Activated naive CD4-positive, alpha-beta T cell treated with anti-CD3 and anti-CD28 coated beads, Interleukin-2, amount 10 ng/mL, durations not matched to agents 7 days and 5 days (primary cell): ENCODE results near the gene MFAP3L.

ENCODE experiments used
- CTCF ChIA-PET: fragments of 350-600 bp; sonication (Branson Sonifier 250); formaldehyde crosslinking; loops from one replicate; lab custom pipeline; 2021; ENCODE audit warnings: antibody characterized with exemption; lab: Charles Lee
- DNase-seq: peaks from one replicate; pipeline ENCODE4 v3.0.0-alpha.2; 2020
- H3K27ac Mint-ChIP-seq: one replicate; pipeline ENCODE4 v1.8.0; 2021; ENCODE audit warnings: mild to moderate bottlenecking, moderate library complexity, mixed read lengths
- H3K27me3 Mint-ChIP-seq: one replicate; pipeline ENCODE4 v1.8.0; 2021; ENCODE audit warnings: mild to moderate bottlenecking, mixed read lengths
- H3K36me3 Mint-ChIP-seq: one replicate; pipeline ENCODE4 v1.8.0; 2021; ENCODE audit warnings: mixed read lengths
- H3K4me1 Mint-ChIP-seq: one replicate; pipeline ENCODE4 v1.8.0; 2021; ENCODE audit warnings: mixed read lengths
- H3K4me3 Mint-ChIP-seq: one replicate; pipeline ENCODE4 v1.8.0; 2021; ENCODE audit warnings: mild to moderate bottlenecking, moderate library complexity, mixed read lengths
- H3K9me3 Mint-ChIP-seq: one replicate; pipeline ENCODE4 v1.8.0; 2021; ENCODE audit warnings: mixed read lengths

The MFAP3L gene

DNA sequence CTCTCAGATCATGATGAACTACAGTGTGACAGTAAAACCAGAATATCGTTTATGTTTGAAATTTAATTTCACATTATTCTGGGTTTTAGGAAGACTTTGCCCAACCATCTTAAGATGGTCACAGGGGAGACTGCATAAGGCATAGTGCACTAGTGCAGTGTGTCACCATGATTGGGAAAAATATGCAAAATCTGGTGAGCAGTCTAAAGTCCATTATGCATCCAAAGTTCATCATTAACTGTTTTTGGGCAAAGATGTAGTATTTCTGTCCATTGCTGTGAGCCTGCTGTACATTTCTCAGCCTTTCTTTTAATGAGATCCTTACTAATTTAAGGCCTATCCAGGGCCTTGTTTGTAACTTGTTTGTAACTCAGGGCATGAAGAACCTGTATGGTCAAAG, 11.3 kb upstream of the MFAP3L start:
- no peak for DNase-seq
- CTCF ChIA-PET, result no interaction called here
- Mint-ChIP-seq H3K9me3 (no peaks in the 10 kb centered on the region), H3K4me3 (no peak overlapping the region), H3K36me3 (no peaks in the 10 kb centered on the region), H3K27me3 (no peaks in the 10 kb centered on the region), H3K27ac (no peak overlapping the region), H3K4me1 (no peaks in the 10 kb centered on the region)

DNA sequence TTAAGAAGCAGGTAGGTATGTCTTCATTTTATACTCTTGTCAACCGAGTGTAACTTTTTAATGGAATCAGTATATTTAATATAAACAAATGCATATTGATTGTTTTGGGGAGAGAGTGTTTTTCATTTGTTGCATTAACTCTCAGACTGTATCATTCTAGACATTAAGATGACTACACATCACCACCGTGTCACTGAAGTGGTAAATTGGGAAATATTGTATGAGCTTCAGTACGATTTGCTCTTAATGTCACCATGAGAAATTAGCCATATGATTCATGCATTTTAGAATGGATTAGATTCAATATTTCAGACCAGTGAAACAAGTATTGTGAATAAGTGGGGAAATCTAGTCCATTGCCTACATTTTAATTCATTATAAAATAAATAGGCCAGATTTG, 9.7 kb upstream of the MFAP3L start:
- H3K9me3 Mint-ChIP-seq, result no peaks in the 10 kb centered on the region
- no peak overlapping the region for H3K27ac Mint-ChIP-seq
- CTCF ChIA-PET, result no interaction called here
- H3K4me1 Mint-ChIP-seq, result no peaks in the 10 kb centered on the region
- H3K27me3 Mint-ChIP-seq, result peaks cover 5% of the 10 kb centered on the region
- H3K36me3 Mint-ChIP-seq, result no peaks in the 10 kb centered on the region
- H3K4me3 Mint-ChIP-seq, result no peak overlapping the region
- no peak for DNase-seq

DNA sequence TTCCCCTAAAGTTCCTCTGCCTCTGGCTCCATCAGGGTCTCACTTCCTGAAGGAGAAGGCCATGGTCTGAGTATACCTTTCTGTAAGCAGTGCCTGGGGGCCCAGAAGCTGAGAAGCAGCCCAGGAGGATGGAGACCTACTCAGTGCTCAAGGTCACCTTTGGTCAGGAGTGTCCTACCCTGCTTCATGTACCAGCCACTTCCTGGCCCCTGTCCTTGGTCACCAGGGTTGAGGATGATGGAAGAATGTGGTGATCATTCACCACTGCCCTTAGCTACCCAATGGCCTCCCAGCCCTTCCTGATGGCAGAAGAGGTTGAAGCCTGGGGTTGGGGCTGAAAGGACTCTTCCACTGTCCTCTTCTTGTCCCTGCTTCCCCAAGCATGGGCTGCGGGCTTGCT, 9.0 kb upstream of the MFAP3L start:
- Mint-ChIP-seq H3K36me3 (no peaks in the 10 kb centered on the region), H3K9me3 (no peaks in the 10 kb centered on the region), H3K4me1 (no peaks in the 10 kb centered on the region), H3K27me3 (peaks cover 5% of the 10 kb centered on the region), H3K27ac (no peak overlapping the region), H3K4me3 (no peak overlapping the region)
- CTCF ChIA-PET, result no interaction called here
- no peak for DNase-seq

DNA sequence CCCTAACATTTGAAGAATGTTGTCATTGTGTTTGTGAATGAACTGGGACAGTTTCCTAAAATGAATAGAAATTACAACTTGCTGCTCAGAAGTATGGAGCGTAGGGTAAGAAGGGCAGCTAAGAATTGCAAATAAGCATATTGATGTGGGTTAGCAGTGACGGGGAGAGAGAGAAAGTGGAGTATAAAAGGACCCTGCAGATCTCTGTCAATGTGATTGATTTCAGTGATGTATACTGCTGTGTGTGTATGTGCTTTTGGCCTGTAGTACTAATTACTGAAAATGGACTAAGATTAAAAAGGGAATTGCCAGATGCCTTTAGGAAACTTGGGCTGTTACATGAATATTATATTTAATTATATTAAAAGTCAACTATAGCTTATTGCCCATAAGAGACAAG, 7.8 kb upstream of the MFAP3L start:
- Mint-ChIP-seq H3K4me1 (no peaks in the 10 kb centered on the region), H3K36me3 (no peaks in the 10 kb centered on the region), H3K9me3 (no peaks in the 10 kb centered on the region), H3K27ac (no peak overlapping the region), H3K4me3 (no peak overlapping the region), H3K27me3 (peaks cover 13% of the 10 kb centered on the region)
- DNase-seq, result no peak
- CTCF ChIA-PET, result no interaction called here

DNA sequence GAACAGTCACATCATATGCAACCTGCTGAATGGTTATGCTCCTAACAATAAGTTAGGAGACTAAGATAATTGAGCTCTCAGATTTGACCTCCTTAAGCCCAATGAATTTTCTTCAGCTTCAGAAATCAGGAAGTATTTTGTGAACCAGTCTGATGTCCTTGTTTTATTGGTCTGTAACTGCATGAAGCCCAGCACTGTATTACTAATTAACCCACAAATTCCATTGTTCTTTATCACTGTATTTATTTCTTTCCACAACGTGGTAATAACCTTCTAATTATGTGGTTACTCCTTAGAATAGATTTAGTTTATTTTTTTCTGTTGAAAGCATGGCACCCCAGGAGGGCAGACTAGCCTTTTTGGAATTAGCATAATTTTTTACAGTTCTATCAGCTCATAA, 3.9 kb upstream of the MFAP3L start:
- H3K9me3 Mint-ChIP-seq, result peaks cover 2% of the 10 kb centered on the region
- H3K27me3 Mint-ChIP-seq, result peaks cover 50% of the 10 kb centered on the region
- H3K4me3 Mint-ChIP-seq, result no peak overlapping the region
- DNase-seq, result no peak
- H3K27ac Mint-ChIP-seq, result no peak overlapping the region
- CTCF ChIA-PET, result no interaction called here
- peaks cover 19% of the 10 kb centered on the region for H3K4me1 Mint-ChIP-seq
- no peaks in the 10 kb centered on the region for H3K36me3 Mint-ChIP-seq

DNA sequence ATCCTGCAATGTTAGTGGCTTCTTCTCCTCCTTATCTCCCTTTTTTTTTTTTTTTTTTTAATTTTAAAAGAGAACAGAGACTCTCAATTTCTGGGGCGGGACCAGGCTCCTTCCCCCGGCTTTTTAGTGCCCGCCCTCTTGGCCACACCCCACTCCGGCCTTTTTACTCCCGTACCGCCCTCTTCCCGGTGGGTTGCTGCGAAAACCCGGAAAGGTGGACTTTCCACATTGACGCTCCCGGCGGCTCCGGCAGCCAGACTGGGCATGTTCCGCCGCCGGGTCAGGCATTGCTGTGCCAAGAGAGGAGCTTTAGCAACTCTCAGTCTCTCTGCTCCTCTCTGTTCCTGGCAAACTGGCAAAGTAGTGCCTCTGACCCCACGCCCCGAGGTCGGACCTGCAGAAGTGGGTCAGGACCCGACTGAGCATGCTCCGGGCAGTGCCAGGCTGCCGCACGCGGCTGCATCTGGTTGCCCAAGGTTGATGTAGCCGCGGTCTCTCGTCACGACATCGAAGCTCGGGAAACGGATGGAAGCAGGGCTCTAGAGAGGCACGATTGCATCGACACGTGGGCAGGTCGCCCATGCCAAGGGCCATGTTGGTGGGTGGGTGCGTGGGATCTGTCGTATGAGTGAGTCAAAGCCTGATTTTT, 1.1 kb upstream of the MFAP3L start:
- CTCF ChIA-PET, result no interaction called here
- H3K27me3 Mint-ChIP-seq, result peaks cover 64% of the 10 kb centered on the region
- peaks cover 2% of the 10 kb centered on the region for H3K9me3 Mint-ChIP-seq
- DNase-seq, result peak; percentile 91
- peak overlapping the region; percentile 24 for H3K27ac Mint-ChIP-seq
- H3K36me3 Mint-ChIP-seq, result no peaks in the 10 kb centered on the region
- H3K4me1 Mint-ChIP-seq, result peaks cover 20% of the 10 kb centered on the region
- peak overlapping the region; percentile 74 for H3K4me3 Mint-ChIP-seq

DNA sequence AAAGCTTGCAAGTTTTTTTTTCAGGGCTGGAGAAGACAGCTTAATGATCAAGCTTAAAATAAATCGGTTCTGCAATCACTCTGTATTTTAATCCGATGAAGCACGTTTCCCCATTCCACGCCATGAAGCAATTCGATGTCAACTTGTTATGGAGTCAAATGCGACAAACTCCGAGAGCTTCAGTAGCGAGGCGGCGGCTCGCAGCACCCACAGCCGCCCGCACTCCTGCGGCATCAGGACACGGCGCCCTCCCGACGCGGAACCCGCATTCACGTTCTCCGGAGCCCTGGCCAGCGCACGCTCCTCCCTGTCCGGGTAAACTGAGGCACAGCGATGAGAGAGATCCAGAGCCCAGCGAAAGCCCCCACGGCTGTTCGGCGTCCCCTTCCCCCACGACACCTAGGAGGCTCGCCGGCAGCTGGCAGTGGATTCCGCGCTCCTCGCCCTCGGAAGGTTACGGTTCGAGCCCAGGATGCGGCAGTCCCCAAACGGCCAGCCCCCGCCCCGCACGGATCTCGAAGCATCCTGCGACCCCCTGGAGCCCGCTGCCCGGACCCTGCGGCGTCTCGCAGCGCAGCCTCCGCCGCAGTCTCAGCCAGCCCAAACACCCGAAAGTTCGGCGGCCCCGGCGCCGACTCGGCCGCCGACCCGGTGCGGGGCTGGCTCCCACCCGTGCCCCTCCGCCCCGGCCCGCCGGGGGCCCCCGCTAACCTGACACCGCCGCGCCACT, 507 bp downstream of the MFAP3L start:
- peaks cover 2% of the 10 kb centered on the region for H3K9me3 Mint-ChIP-seq
- H3K4me1 Mint-ChIP-seq, result peaks cover 20% of the 10 kb centered on the region
- H3K27ac Mint-ChIP-seq, result no peak overlapping the region
- H3K36me3 Mint-ChIP-seq, result no peaks in the 10 kb centered on the region
- H3K27me3 Mint-ChIP-seq, result peaks cover 62% of the 10 kb centered on the region
- CTCF ChIA-PET, result interaction anchor here (1.3 kb wide), 1 partner anchor 23 kb away, joined by 3 read pairs; no protein-coding TSS in a partner anchor
- DNase-seq, result no peak
- H3K4me3 Mint-ChIP-seq, result peak overlapping the region; percentile 71

DNA sequence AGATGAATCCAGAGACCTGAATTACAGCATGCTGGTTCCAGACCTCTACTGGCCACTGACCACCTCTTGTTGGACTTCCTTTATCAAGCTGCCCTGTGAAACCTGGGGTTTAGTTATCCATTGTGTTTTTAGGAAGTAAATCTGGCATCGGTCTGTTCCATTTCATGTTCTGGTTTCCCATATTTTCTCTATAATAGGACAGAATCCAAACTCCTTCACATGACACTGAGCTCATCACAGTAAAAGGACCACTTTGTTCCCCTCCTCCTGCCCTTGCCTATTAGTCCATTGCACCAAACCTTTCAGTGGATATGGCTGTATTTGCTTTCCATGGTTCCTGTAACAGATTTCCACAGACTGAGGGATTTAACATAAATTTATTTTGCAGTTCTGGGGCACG, 4.0 kb downstream of the MFAP3L start:
- DNase-seq, result no peak
- no peaks in the 10 kb centered on the region for H3K36me3 Mint-ChIP-seq
- H3K4me1 Mint-ChIP-seq, result peaks cover 11% of the 10 kb centered on the region
- H3K27ac Mint-ChIP-seq, result no peak overlapping the region
- CTCF ChIA-PET, result no interaction called here
- peaks cover 41% of the 10 kb centered on the region for H3K27me3 Mint-ChIP-seq
- no peak overlapping the region for H3K4me3 Mint-ChIP-seq
- H3K9me3 Mint-ChIP-seq, result no peaks in the 10 kb centered on the region

DNA sequence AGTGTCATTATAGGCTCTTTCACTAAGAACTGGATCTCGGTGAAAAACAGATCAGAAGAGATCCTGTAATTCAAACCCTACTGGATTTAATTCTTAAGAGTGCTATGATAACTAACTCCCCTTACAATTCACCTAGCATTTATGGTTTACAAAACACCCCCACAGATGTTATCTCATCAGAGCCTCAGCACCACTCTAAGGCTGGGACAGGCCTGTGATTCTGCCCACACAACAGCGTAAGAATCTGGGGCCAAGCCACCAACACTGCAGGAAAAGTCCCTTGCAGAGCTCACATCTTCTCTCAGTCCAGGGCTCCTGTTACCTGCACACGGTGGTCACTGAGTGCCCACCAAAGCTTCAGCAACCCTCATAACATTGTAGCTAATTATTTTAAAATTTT, 8.9 kb downstream of the MFAP3L start:
- no peak overlapping the region for H3K27ac Mint-ChIP-seq
- peaks cover 7% of the 10 kb centered on the region for H3K27me3 Mint-ChIP-seq
- CTCF ChIA-PET, result no interaction called here
- H3K36me3 Mint-ChIP-seq, result no peaks in the 10 kb centered on the region
- no peak for DNase-seq
- H3K4me1 Mint-ChIP-seq, result no peaks in the 10 kb centered on the region
- H3K9me3 Mint-ChIP-seq, result no peaks in the 10 kb centered on the region
- H3K4me3 Mint-ChIP-seq, result no peak overlapping the region

DNA sequence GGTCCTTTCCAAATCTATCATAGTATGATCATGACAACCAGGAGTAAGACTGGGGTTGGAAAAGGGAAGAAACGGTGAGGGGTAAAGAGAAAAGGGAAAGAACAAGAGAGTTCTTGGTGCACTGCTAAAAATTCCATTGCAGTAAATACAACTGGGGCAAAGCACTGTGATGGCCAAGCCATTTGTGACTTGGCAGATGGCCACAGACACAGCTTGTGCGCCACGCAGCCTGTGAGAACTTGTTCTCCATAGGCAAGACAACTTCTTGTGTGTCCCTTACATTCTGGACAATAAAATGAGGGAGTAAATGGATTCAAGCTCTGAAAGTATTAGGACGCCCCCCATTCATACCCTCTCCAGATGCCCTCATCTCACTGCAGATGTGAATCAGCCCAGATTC, 10.9 kb downstream of the MFAP3L start:
- no peaks in the 10 kb centered on the region for H3K9me3 Mint-ChIP-seq
- no peak for DNase-seq
- CTCF ChIA-PET, result no interaction called here
- H3K36me3 Mint-ChIP-seq, result no peaks in the 10 kb centered on the region
- no peaks in the 10 kb centered on the region for H3K4me1 Mint-ChIP-seq
- H3K27me3 Mint-ChIP-seq, result peaks cover 2% of the 10 kb centered on the region
- H3K4me3 Mint-ChIP-seq, result no peak overlapping the region
- H3K27ac Mint-ChIP-seq, result no peak overlapping the region

DNA sequence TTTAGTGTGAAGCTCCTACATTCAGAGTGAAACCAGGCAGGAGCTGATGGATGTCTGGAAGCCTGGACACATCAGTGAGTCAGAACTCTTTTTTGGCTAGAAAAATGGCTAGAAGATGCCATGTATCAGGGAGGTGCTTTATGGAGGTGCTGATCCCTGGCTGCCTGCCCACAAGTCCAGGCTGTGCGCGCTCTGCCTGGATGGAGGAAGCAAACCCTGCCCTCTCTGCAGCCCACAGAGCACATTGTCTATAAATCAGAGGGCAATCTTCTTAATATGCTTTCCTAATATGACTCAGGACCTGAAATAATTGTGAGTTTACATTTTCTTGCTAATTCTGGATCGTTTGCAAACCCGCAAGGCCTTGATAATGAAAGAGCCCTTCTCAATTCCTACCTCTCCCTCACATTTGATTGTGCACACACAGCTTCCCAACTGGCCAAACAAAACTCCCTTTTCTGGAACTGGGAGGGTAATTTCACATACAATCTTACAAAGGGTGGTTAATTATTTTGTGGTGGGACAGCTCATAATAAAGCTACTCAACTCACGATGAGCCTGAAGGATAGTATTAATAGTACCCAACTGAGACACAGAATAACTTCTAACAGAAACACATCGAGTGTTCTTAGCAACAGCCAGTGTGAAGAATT, 11.7 kb downstream of the MFAP3L start:
- H3K9me3 Mint-ChIP-seq, result no peaks in the 10 kb centered on the region
- CTCF ChIA-PET, result no interaction called here
- H3K4me1 Mint-ChIP-seq, result no peaks in the 10 kb centered on the region
- no peak overlapping the region for H3K27ac Mint-ChIP-seq
- DNase-seq, result no peak
- H3K36me3 Mint-ChIP-seq, result no peaks in the 10 kb centered on the region
- peaks cover 3% of the 10 kb centered on the region for H3K27me3 Mint-ChIP-seq
- no peak overlapping the region for H3K4me3 Mint-ChIP-seq

DNA sequence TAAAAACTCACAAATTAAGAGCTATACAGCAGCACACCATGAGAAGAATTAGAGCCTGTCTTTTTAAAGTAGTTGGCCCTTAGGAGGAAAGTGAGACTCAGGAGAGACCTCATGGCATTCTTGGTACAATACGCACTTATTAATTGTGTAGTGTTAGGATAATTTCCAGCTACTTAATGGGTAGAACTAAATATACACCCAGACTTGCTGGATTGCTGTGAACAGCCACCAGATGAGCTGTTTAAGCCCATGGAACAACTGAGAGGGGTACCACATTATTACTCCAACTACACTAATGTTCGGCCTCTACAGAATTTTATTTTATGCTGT, 13.6 kb downstream of the MFAP3L start:
- Mint-ChIP-seq H3K36me3 (no peaks in the 10 kb centered on the region), H3K4me1 (no peaks in the 10 kb centered on the region), H3K4me3 (no peak overlapping the region), H3K27ac (no peak overlapping the region), H3K27me3 (peaks cover 7% of the 10 kb centered on the region), H3K9me3 (no peaks in the 10 kb centered on the region)
- CTCF ChIA-PET, result interaction anchor here (1.2 kb wide), 1 partner anchor 33 kb away, joined by 3 read pairs; no protein-coding TSS in a partner anchor
- DNase-seq, result no peak

DNA sequence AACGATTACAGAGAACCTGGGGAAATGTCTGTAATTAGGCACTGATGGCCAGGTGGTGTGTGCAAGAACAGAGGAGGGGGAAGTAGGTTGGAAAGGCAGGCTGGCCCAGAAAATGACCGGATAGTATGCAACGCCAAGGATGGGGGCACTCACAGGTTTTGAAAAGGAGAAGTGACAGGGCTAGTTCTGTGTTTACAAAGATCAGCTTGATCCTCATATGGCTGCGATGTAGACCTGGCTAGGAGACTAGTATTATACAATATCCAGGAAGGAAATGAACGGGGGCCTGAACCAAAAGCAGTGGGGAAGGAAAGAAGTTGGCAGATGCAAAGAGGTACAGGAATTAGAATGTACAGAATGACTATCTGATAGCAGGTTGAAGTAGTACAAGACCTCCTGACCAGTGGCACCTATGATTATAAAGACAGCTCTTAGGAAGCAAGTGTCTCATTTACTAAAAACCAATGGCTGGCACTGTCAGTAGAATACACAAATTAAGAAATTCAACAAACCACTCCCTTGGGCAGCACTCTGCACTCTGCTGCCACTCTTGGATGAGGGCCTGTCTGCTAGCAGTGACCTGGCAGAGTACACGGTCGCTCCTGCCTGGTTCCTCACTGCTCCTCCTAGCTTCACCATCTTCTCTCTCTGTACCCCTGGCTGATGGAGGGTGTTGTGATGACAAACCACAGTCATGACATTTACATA, 14.1 kb downstream of the MFAP3L start:
- H3K4me1 Mint-ChIP-seq, result no peaks in the 10 kb centered on the region
- H3K4me3 Mint-ChIP-seq, result no peak overlapping the region
- peaks cover 7% of the 10 kb centered on the region for H3K27me3 Mint-ChIP-seq
- no peak overlapping the region for H3K27ac Mint-ChIP-seq
- no peaks in the 10 kb centered on the region for H3K36me3 Mint-ChIP-seq
- CTCF ChIA-PET, result interaction anchor here (1.2 kb wide), 1 partner anchor 33 kb away, joined by 3 read pairs; no protein-coding TSS in a partner anchor
- no peak for DNase-seq
- H3K9me3 Mint-ChIP-seq, result no peaks in the 10 kb centered on the region

DNA sequence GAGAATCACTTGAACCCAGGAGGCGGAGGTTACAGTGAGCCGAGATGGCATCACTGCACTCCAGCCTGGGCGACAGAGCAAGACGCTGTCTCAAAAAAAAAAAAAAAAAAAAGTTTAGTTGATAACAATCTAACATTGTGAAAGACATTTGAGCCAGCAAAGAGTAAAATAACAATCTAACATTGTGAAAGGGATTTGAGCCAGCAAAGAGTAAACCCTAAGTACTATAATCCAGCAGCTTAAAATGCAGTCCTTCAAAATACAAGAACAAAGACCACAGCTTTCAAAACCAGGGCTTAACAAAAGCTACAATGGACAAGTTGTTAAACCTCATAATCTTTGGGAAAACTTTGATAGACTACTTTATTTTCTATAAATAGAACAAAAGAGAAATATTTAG, 16.9 kb downstream of the MFAP3L start:
- Mint-ChIP-seq H3K36me3 (no peaks in the 10 kb centered on the region), H3K4me3 (no peak overlapping the region), H3K27me3 (peaks cover 11% of the 10 kb centered on the region), H3K9me3 (no peaks in the 10 kb centered on the region), H3K4me1 (no peaks in the 10 kb centered on the region), H3K27ac (no peak overlapping the region)
- DNase-seq, result no peak
- CTCF ChIA-PET, result interaction anchor here (1.4 kb wide), 1 partner anchor 199 kb away, joined by 5 read pairs; no protein-coding TSS in a partner anchor
